HG03378 (cell line): ENCODE data around the gene SENP7.
"Not testable (repeated sequence)": the region's sequence is repeated elsewhere in the genome, so short reads cannot be mapped to it uniquely, and the experiment has no call there.

Experiments used
- ATAC-seq: cut with Tn5 transposase; IDR thresholded peaks from one replicate; pipeline ENCODE4 v1.9.1; 2021; ENCODE audit warnings: mild to moderate bottlenecking, moderate library complexity; ENCODE audit not compliant: unreplicated experiment

SENP7 gene

DNA sequence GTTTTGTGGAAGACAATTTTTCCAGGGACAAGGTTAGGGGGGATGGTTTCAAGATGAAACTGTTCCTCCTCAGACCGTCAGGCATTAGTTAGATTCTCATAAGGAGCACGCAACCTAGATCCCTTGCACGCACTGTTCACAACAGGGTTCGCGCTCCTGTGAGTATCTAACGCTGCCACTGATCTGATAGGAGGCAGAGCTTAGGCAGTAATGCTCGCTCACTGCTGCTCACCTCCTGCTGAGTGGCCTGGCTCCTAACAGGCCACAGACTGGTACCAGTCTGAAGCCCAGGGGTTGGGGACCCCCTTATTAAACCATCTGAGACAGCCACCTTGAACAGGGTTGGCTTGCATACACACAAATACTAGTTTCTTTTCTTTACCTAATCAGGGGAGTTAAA, 179.1 kb downstream of the SENP7 start:
- no peak for ATAC-seq

DNA sequence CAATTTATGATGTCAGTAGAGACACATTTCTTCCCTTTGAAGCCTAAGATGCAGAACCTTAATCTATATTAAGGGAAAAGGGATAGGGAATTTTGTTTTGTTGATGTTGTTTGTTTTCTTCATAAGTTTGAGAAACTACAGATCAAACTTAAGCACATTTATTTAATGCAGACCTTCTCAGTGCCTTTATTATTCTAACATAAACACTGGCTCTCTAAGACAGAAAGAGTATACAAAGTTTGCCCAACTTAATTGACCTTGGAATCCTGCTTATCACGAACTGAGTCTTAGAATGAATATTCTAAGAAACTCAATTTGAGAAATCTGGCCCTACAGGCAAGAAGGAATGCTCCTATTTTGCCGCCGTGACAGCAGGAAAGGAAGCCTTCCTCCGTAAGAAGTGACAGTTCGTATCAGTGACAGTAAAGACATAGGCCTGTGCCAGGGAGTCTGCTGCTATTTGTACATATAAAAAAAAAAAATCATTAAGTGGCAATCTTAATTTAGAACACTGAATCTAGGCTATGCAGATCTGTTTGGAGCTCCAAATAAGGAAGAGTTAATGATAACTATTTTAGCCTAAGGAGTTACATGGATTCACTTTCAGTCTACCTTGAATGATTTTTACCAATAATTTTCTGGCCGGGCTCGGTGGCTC, 183.9 kb downstream of the SENP7 start:
- no peak for ATAC-seq

DNA sequence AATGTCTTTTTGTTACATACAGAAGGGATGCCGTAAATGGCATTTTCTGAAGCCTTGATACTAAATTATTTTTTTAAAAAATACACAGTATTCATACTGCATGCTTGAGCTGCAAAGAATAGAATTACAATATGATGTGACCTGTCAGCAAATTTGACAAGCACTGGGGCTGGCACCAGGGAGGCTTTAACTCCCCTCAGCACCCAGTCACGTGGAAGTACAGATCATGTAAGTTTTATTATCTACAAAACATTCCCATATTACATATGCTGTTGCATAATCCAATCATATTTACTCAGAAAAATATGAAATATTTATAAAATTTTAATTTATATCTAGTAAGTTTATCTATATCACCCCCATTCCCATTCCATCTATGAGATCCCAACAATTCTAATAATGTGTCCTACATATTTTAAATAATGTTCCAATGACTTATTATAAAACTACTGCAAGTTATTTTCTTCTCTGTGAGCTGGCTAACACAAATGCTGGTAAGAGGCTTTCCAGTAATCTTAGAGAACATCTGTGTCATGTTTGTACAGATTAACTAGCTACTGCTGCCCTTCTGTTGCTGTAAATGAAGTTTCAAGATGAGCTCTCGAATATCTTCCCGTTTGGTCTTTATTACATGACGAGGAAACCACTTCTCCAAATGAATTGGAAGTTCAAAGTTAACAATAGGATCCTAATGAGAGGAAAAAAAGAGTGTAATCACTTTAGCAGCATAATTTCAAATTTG, 187.4 kb downstream of the SENP7 start:
- ATAC-seq, result no peak

- no peak for ATAC-seq
Measured at GRCh38 chr3:101320475-101320874, 192.5 kb downstream of the SENP7 start, which contains the start of gene IMPG2. Gene IMPG2 (minus strand): TSS chr3:101320575. CDS start chr3:101320372, 203 bp downstream.

GRCh38 chr3:101319531-101319930, 193.5 kb downstream of the SENP7 start:
- ATAC-seq, result no peak

GRCh38 chr3:101312545-101312944, 200.5 kb downstream of the SENP7 start:
- no peak for ATAC-seq

- ATAC-seq, result no peak
Measured at GRCh38 chr3:101311676-101312075, 201.3 kb downstream of the SENP7 start.

GRCh38 chr3:101310978-101311375, 202.0 kb downstream of the SENP7 start:
- ATAC-seq, result no peak

DNA sequence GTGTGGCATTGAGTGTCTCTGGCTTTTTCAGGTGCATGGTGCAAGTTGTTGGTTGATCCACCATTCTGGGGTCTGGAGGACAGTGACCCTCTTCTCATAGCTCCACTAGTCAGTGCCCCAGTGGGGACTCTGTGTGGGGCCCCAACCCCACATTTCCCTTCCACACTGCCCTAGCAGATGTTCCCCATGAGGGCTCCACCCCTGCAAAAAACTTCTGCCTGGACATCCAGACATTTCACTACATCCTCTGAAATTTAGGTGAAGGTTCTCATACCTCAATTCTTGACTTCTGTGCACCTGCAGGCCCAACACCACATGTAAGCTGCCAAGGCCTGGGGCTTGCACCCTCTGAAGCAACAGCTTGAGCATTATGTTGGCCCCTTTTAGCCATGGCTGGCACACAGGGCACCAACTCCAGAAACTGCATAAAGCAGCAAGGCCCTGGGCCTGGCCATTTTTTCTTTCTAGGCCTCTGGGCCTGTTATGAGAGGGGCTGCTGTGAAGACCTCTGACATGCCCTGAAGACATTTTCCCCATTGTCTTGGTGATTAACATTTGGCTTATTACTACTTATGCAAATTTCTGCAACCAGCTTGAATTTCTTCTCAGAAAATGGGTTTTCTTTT, 204.8 kb downstream of the SENP7 start:
- ATAC-seq, result not testable (repeated sequence)

- ATAC-seq, result no peak
Measured at GRCh38 chr3:101303836-101304235, 209.2 kb downstream of the SENP7 start.

GRCh38 chr3:101303089-101303731, 209.8 kb downstream of the SENP7 start:
- ATAC-seq, result no peak

- ATAC-seq, result no peak
Measured at GRCh38 chr3:101300073-101300472, 212.9 kb downstream of the SENP7 start.

DNA sequence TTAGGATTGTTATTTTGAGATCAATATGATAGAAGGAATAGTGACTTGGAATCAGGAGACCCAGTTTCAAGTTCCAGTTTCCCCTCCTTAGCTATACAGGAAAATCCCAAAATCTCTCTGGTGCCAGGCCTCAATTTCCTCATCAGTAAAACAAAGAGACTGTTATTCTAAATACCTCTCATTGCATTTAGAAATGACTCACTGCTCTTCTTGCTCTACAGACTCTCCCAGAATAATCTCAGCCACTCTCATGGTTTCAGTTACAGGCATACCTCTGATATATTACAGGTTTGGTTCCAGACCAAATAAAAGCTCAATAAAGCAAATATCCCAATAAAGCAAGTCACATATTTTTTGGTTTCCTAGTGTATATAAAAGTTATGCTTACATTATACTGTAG, 221.0 kb downstream of the SENP7 start:
- ATAC-seq, result no peak

DNA sequence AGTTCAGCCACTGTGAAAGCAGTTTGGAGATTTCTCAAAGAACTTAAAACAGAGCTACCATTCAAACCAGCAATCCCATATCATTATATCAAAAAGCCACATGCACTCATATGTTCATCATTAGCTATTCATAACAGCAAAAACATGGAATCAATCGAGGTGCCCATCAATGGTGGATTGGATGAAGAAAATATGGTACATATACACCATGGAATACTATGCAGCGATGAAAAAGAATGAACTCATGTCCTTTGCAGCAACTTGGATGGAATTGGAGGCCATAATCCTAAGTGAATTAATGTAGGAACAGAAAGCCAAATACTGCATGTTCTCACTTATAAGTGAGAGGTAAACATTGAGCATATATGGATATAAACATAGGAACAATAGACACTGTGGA, 224.7 kb downstream of the SENP7 start:
- no peak for ATAC-seq

DNA sequence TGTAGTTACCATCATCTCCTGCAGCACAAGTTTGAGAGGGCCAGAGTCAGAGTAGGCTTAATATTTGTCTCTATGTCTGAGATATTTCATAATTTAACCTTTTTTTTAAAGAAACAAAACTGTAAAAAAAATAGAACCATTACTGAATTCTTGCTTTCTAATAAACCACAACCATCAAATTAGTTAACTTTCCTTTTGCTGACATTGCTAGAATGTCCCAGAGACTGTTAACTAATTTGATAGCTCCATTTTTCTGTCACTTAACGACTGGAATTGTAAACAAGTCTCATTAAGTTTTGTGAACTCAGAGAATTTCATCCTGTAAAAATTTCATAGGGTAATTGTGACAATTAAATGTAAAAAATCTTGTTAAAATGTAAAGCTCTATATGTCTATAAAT, 228.3 kb downstream of the SENP7 start:
- no peak for ATAC-seq

- ATAC-seq, result no peak
Measured at GRCh38 chr3:101281521-101282030, 231.4 kb downstream of the SENP7 start.

GRCh38 chr3:101279765-101280385, 233.1 kb downstream of the SENP7 start:
- no peak for ATAC-seq

DNA sequence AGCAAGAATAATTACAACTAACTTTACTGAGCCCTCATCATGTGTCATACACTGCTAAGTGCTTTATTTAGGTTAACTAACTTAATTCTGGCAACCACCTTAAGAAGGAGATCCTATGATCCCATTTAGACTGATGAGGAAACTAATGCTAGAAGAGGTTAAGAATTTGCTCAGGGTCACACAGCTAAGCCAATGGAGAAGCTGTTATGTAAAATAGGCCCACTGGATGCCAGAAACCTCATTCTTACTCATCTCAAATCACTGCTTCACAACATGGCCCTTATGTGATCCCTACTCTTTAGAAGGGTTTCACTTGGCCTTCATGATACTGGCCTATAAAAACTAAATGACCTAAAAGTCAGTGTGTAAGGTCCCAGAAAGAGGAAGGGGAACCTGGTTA, 233.8 kb downstream of the SENP7 start:
- ATAC-seq, result no peak

- no peak for ATAC-seq
Measured at GRCh38 chr3:101278727-101279126, 234.3 kb downstream of the SENP7 start.
